Astrocyte (in vitro differentiated cells and primary cell): ENCODE measurements around the gene IBSP. TPM values are rescaled to one million over a fixed set of nuclear protein-coding genes. Genes with fewer than 3 reads are reported as not detected.
A peak's percentile ranks its signal among the peaks of the same experiment; 100 is the strongest.

Experiments used
- DNase-seq: peaks from one replicate; pipeline ENCODE4 v3.0.0-alpha.2; 2010; ENCODE audit warnings: low read depth
- FAIRE-seq: peaks from 2 replicates; lab custom pipeline; 2011; peaks lifted over from hg19 to GRCh38; lab: Jason Lieb, UNC
- H2AFZ ChIP-seq: 2 replicates; pipeline ENCODE4 v1.6.0; 2012; ENCODE audit warnings: low read depth, low read length, inconsistent platforms
- H3K27ac ChIP-seq: 2 replicates; pipeline ENCODE4 v1.5.1; 2011; ENCODE audit warnings: low read depth, low read length, inconsistent platforms
- H3K27me3 ChIP-seq: 2 replicates; pipeline ENCODE4 v1.6.0; 2011; ENCODE audit warnings: low read length, inconsistent platforms; ENCODE audit not compliant: insufficient read depth
- H3K36me3 ChIP-seq: 2 replicates; pipeline ENCODE4 v1.5.1; 2011; ENCODE audit warnings: low read length, inconsistent platforms; ENCODE audit not compliant: insufficient read depth
- H3K4me1 ChIP-seq: 2 replicates; pipeline ENCODE4 v1.5.1; 2011; ENCODE audit warnings: low read length, inconsistent platforms; ENCODE audit not compliant: insufficient read depth
- H3K4me2 ChIP-seq: 2 replicates; pipeline ENCODE4 v1.6.0; 2012; ENCODE audit warnings: low read length, inconsistent platforms
- H3K4me3 ChIP-seq: 2 replicates; pipeline ENCODE4 v1.5.1; 2011; ENCODE audit warnings: low read depth, mild to moderate bottlenecking, low read length, inconsistent platforms; ENCODE audit not compliant: insufficient read depth
- H3K79me2 ChIP-seq: 2 replicates; pipeline ENCODE4 v1.6.0; 2012; ENCODE audit warnings: mild to moderate bottlenecking, low read length, inconsistent platforms; ENCODE audit not compliant: insufficient read depth
- H3K9ac ChIP-seq: 2 replicates; pipeline ENCODE4 v1.6.0; 2012; ENCODE audit warnings: mild to moderate bottlenecking, low read length, inconsistent platforms
- H3K9me3 ChIP-seq: 2 replicates; pipeline ENCODE4 v1.5.1; 2012; ENCODE audit warnings: low read depth, mild to moderate bottlenecking, low read length, inconsistent platforms; ENCODE audit not compliant: insufficient read depth
- H4K20me1 ChIP-seq: 2 replicates; pipeline ENCODE4 v1.6.0; 2012; ENCODE audit warnings: low read length, inconsistent platforms; ENCODE audit not compliant: insufficient read depth
- H3K27ac Mint-ChIP-seq: one replicate; pipeline ENCODE4 v1.8.0; 2021; ENCODE audit warnings: mild to moderate bottlenecking, mixed read lengths; ENCODE audit not compliant: unreplicated experiment
- H3K27me3 Mint-ChIP-seq: one replicate; pipeline ENCODE4 v1.8.0; 2021; ENCODE audit warnings: low read depth, mixed read lengths; ENCODE audit not compliant: unreplicated experiment
- H3K36me3 Mint-ChIP-seq: one replicate; pipeline ENCODE4 v1.8.0; 2021; ENCODE audit warnings: low read depth, mixed read lengths; ENCODE audit not compliant: unreplicated experiment
- H3K4me1 Mint-ChIP-seq: one replicate; pipeline ENCODE4 v1.8.0; 2021; ENCODE audit warnings: low read depth, mixed read lengths; ENCODE audit not compliant: unreplicated experiment
- H3K4me3 Mint-ChIP-seq: one replicate; pipeline ENCODE4 v1.8.0; 2021; ENCODE audit warnings: mild to moderate bottlenecking, moderate library complexity, mixed read lengths; ENCODE audit not compliant: unreplicated experiment
- H3K9me3 Mint-ChIP-seq: one replicate; pipeline ENCODE4 v1.8.0; 2021; ENCODE audit warnings: mild to moderate bottlenecking, mixed read lengths; ENCODE audit not compliant: unreplicated experiment
- CTCF ChIP-seq: IDR thresholded peaks from 2 replicates; pipeline ENCODE4 v1.5.1; 2011; ENCODE audit warnings: low read depth, mild to moderate bottlenecking, inconsistent platforms, low read length, moderate library complexity; ENCODE audit not compliant: insufficient read depth
- EZH2 ChIP-seq: IDR thresholded peaks from 2 replicates; pipeline ENCODE4 v1.6.1; 2012; ENCODE audit warnings: mild to moderate bottlenecking, low read length, inconsistent platforms; ENCODE audit not compliant: insufficient read depth
- total RNA-seq: library from RNA; stranded (reverse); gene quantifications from 2 replicates; pipeline ENCODE4 v1.2.1, GENCODE V29; 2021

The IBSP gene
- total RNA-seq, 1 donor from 2014 or later, result not detected

GRCh38 chr4:87785731-87786509 is 13.4 kb upstream of the IBSP start:
- Histone ChIP-seq H3K79me2 (no peaks in the 10 kb centered on the region), H4K20me1 (no peaks in the 10 kb centered on the region), H3K4me2 (no peak overlapping the region), H3K9ac (no peak overlapping the region), H3K27ac (no peak overlapping the region), H3K36me3 (no peaks in the 10 kb centered on the region), H3K4me3 (no peak overlapping the region), H3K9me3 (no peaks in the 10 kb centered on the region), H3K4me1 (no peaks in the 10 kb centered on the region), H3K27me3 (peaks cover 2% of the 10 kb centered on the region), H2AFZ (no peak overlapping the region)
- FAIRE-seq (no peak), DNase-seq (no peak)
- Mint-ChIP-seq H3K27ac (no peak overlapping the region), H3K9me3 (no peaks in the 10 kb centered on the region), H3K4me3 (no peak overlapping the region), H3K4me1 (no peaks in the 10 kb centered on the region), H3K27me3 (no peaks in the 10 kb centered on the region), H3K36me3 (no peaks in the 10 kb centered on the region)
- no peak for TF ChIP-seq EZH2
- no peak for TF ChIP-seq CTCF

- TF ChIP-seq CTCF (no peak), EZH2 (no peak)
- no peak overlapping the region for H3K27ac Mint-ChIP-seq
Observed at GRCh38 chr4:87802858-87803257, 3.5 kb downstream of the IBSP start.

GRCh38 chr4:87803421-87803820 is 4.1 kb downstream of the IBSP start:
- Histone ChIP-seq H3K9ac (no peak overlapping the region), H3K4me1 (peaks cover 5% of the 10 kb centered on the region), H3K79me2 (no peaks in the 10 kb centered on the region), H3K27me3 (no peaks in the 10 kb centered on the region), H3K36me3 (no peaks in the 10 kb centered on the region), H3K27ac (no peak overlapping the region), H3K4me2 (no peak overlapping the region), H4K20me1 (no peaks in the 10 kb centered on the region), H3K9me3 (no peaks in the 10 kb centered on the region), H3K4me3 (no peak overlapping the region), H2AFZ (no peak overlapping the region)
- H3K27me3 Mint-ChIP-seq, result no peaks in the 10 kb centered on the region
- TF ChIP-seq CTCF (no peak), EZH2 (no peak)
- no peak overlapping the region for H3K27ac Mint-ChIP-seq
- no peaks in the 10 kb centered on the region for H3K36me3 Mint-ChIP-seq
- no peak overlapping the region for H3K4me3 Mint-ChIP-seq
- no peak for DNase-seq
- FAIRE-seq, result no peak
- H3K9me3 Mint-ChIP-seq, result no peaks in the 10 kb centered on the region
- peaks cover 8% of the 10 kb centered on the region for H3K4me1 Mint-ChIP-seq

More at GRCh38 chr4:87802858-87803257, 3.5 kb downstream of the IBSP start:
- Histone ChIP-seq H2AFZ (no peak overlapping the region), H3K36me3 (no peaks in the 10 kb centered on the region), H4K20me1 (no peaks in the 10 kb centered on the region), H3K79me2 (no peaks in the 10 kb centered on the region), H3K4me3 (no peak overlapping the region), H3K4me1 (peaks cover 5% of the 10 kb centered on the region), H3K27me3 (no peaks in the 10 kb centered on the region), H3K9me3 (no peaks in the 10 kb centered on the region), H3K9ac (no peak overlapping the region), H3K27ac (no peak overlapping the region), H3K4me2 (no peak overlapping the region)
- H3K4me1 Mint-ChIP-seq, result peaks cover 8% of the 10 kb centered on the region
- no peaks in the 10 kb centered on the region for H3K36me3 Mint-ChIP-seq
- FAIRE-seq (peak; percentile 39), DNase-seq (no peak)
- H3K4me3 Mint-ChIP-seq, result no peak overlapping the region
- H3K27me3 Mint-ChIP-seq, result no peaks in the 10 kb centered on the region
- H3K9me3 Mint-ChIP-seq, result no peaks in the 10 kb centered on the region
